HG03108 (cell line): ENCODE data around the gene NUP107.
A peak's percentile ranks its signal among the peaks of the same experiment; 100 is the strongest.

ENCODE experiments used
- ATAC-seq: cut with Tn5 transposase; IDR thresholded peaks from one replicate; pipeline ENCODE4 v1.9.1; 2021; ENCODE audit warnings: moderate library complexity; ENCODE audit not compliant: unreplicated experiment

NUP107 gene

GRCh38 chr12:68771223-68771925 is 84.6 kb downstream of the NUP107 start:
- no peak for ATAC-seq

- peak; percentile 72 for ATAC-seq
Measured at GRCh38 chr12:68772714-68773113, 85.9 kb downstream of the NUP107 start.

GRCh38 chr12:68773582-68773981 is 86.8 kb downstream of the NUP107 start:
- ATAC-seq = no peak

- no peak for ATAC-seq
Measured at GRCh38 chr12:68775121-68775630, 88.4 kb downstream of the NUP107 start.

- no peak for ATAC-seq
Measured at GRCh38 chr12:68776976-68777610, 90.3 kb downstream of the NUP107 start.

- no peak for ATAC-seq
Measured at GRCh38 chr12:68779280-68779679, 92.5 kb downstream of the NUP107 start.

GRCh38 chr12:68780731-68781130 is 94.0 kb downstream of the NUP107 start:
- ATAC-seq = no peak

GRCh38 chr12:68781728-68782127 is 95.0 kb downstream of the NUP107 start:
- no peak for ATAC-seq

GRCh38 chr12:68784015-68784414 is 97.2 kb downstream of the NUP107 start:
- no peak for ATAC-seq

GRCh38 chr12:68785358-68785757 is 98.6 kb downstream of the NUP107 start:
- ATAC-seq = no peak

- ATAC-seq = no peak
Measured at GRCh38 chr12:68785823-68786222, 99.0 kb downstream of the NUP107 start.

- ATAC-seq = no peak
Measured at GRCh38 chr12:68786929-68787328, 100.2 kb downstream of the NUP107 start.

GRCh38 chr12:68788554-68789143 is 101.9 kb downstream of the NUP107 start:
- ATAC-seq = no peak

- ATAC-seq = no peak
Measured at GRCh38 chr12:68789144-68789878, 102.5 kb downstream of the NUP107 start.

- ATAC-seq = no peak
Measured at GRCh38 chr12:68790081-68790951, 103.5 kb downstream of the NUP107 start.

GRCh38 chr12:68790952-68791234 is 104.1 kb downstream of the NUP107 start:
- ATAC-seq = no peak

- ATAC-seq = no peak
Measured at GRCh38 chr12:68791897-68792481, 105.2 kb downstream of the NUP107 start.

- ATAC-seq = peak; percentile 80
Measured at GRCh38 chr12:68792952-68793351, 106.2 kb downstream of the NUP107 start.

- ATAC-seq = no peak
Measured at GRCh38 chr12:68793436-68793835, 106.7 kb downstream of the NUP107 start.

- no peak for ATAC-seq
Measured at GRCh38 chr12:68793975-68794652, 107.3 kb downstream of the NUP107 start.
